ENCODE data around the gene PTPRT.

The PTPRT gene

DNA sequence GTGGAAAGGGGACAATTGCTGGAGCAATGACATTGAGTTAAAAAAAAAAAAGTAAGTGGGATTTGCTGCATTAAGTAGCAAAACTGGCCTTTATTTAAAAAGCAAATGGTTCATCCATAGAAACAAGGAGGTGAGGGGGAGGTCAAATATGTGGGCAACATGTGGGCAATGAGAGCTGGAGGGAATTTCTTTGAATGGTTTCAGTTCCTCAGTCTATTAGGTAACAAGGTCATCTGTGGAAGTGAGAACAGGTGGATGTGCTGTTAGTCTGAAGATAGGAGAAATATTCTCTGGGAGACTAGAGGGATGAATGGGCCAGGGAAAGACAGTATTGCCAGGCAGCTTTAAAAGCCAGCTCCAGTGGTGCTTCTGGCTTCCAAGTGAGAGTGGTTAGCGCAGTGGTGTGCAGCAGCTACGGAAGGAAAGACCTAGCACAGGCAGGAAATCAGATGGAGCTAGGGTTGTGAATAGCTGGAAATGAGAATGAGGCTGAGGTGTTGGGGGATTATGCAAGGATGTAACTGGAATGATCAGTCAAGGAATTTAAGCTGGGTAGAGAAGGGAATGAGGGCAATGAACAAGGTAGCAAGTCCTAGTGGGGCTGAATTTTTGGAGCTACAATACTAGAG lies 727.6 kb downstream of the PTPRT start:
- DNase-seq (ENCODE audit: low read depth) = no peak

DNA sequence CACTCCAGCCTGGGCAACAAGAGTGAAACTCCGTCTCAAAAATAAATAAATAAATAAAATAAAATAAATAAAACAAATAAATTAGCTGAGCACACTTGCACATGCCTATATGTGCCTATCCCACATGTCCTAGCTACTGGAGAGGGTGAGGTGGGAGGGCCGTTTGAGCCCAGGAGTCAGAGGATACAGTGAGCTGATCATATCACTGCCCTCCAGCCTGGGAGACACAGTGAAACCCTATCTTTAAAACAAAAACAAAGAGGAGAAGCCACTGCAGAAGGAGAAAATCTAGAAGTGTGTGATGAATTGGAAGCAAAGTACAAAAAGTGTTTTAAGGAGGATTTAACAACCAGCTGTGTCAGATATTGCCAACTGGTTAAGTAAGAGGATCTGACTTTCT lies 728.4 kb downstream of the PTPRT start:
- DNase-seq (ENCODE audit: low read depth) = no peak

DNA sequence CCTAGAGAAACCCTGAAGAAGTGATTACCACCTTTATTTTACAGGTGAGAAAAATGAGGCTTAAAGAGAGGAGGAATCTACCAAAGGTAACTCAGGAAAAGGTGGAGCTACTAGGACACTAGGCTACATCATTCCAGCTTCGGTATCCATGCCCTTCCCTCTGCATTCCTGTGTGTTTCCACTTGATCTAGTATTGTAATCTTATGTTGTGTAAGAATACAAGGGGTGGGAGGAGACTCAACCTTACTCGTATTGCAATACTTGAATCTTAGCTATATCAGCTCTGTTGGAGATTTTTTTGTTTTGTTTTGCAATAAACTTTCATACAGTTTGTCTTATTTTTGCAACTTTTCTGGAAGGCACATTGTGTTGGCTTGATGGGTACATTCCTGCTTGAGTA lies 742.4 kb downstream of the PTPRT start:
- no peak for DNase-seq (ENCODE audit: low read depth)

DNA sequence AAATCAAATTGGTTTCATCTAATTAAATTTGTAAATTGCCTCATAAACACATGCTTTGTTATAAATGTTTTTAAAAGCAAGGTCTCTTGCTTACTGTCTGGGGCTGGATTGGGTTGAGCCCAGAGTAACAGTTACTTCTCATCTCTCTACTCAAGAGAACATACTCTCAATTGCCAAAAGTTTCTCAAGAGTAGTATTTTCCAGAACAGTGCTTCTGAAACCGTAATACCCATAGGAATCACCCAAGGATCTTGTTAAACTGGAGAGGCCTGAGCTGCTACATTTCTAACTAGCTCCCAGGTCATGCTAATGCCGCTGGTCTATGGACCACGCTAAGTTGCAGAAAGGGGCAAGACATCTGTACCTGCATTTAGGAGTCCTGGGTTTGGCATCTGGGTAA lies 744.9 kb downstream of the PTPRT start:
- DNase-seq (ENCODE audit: low read depth) = no peak

DNA sequence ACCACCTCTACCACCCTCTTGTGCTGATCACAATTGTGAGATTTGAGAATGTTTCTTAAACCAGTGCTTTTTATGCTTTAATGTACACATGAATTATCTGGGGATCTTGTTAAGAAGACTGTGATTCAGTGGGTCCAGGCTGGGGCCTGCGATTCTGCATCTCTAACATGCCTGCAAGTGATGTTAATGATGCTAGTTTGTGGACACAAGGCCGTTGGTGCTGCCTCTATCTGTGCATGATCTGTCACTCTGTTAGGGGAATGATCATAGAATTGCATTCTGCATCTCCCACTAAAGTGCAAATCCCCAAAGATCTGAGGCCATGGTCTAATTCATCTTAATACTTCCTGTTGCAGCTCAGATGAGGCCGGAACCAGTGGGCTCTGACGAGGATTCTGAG lies 746.5 kb downstream of the PTPRT start:
- DNase-seq (ENCODE audit: low read depth) = no peak

DNA sequence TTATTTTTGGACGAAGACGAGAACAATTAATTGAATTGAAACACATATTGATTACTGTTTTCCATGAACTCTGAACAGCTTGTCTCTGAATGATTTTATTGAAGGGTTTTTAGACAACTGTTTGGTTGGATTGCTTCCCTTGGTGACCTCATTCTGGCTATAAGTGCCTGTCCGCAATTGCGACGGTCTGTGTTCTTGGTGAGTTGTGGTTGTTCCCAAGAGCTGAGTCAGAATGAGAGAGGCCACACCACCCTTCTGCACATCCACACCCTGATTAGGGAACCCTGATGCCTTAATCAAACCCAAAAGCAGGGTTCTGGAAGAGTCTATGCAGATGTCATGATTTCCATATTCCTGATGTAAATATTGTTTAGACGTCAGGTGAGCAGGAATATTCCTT lies 747.0 kb downstream of the PTPRT start:
- no peak for DNase-seq (ENCODE audit: low read depth)

DNA sequence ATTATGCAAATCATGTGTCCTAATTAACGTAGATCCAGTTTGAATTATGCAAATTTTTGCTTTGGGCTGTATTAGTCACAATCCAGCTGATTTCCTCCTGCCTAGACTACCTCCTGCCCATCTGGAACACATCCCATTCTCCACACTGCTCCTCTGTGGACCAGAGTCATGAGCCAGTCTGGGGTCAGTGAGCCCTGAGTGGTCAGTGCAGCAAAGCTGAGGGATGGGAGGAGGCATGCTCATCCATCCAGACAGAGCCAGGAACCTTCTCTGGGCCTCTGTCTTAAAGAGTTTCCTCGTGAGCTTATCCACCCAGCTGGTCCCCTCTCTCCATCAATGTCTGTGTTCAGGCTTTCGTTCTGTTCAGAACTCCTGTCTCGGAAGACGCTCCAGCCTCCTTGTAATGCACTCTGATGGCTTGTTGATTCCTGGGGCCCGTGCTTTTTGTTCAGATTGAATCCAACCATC lies 747.8 kb downstream of the PTPRT start:
- DNase-seq (ENCODE audit: low read depth) = no peak

DNA sequence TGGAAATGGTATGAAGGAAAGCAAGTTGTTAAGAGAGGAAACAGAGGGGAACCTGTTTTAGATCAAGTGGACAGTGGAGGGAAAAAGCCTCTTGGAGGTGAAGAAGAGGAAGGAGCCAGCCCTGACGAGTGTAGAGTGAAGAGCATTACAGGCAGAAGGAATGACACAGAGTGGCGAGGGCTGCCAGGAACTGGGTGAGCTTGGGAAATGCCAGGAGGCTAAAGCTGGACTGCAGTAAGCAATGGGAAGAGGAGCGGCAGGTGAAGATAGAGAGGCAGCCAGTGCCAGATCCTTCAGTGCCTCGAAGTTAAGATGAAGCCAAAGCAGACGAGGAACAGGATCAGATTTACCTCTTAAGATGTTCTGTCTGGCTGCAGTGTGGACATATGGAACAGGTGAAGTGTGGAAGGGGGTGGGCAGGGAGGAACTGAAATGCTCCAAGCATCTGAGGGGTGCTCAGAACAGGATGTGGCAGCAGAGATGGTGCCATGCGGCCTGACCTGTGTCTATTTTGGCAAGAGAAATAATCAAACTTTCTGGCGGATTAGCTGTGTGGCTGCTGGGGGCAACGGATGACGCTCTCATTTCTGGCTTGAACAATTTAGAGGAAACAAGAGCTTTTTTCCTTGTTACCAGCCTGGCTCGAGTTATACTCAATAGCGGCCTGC lies 748.4 kb downstream of the PTPRT start:
- DNase-seq (ENCODE audit: low read depth) = no peak

DNA sequence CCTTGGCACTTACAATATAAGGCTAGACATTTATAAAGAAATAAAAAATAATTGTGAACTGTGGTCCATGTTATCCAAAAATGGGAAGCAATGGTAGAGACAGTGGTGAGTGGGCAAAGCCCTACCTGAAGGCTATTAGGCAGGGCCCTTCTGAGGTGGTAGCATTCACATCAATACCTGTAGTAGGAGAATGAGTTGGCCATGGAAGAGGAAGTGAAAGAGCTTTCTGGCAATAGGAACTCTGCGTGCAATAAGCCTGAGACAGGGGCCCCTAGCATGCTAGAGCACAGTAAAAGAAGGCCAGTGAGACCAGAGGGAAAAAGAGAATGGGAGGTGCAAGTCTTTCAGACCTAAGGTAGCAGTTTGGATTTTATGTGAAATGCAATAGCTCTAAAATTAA lies 754.5 kb downstream of the PTPRT start:
- DNase-seq (ENCODE audit: low read depth) = no peak

DNA sequence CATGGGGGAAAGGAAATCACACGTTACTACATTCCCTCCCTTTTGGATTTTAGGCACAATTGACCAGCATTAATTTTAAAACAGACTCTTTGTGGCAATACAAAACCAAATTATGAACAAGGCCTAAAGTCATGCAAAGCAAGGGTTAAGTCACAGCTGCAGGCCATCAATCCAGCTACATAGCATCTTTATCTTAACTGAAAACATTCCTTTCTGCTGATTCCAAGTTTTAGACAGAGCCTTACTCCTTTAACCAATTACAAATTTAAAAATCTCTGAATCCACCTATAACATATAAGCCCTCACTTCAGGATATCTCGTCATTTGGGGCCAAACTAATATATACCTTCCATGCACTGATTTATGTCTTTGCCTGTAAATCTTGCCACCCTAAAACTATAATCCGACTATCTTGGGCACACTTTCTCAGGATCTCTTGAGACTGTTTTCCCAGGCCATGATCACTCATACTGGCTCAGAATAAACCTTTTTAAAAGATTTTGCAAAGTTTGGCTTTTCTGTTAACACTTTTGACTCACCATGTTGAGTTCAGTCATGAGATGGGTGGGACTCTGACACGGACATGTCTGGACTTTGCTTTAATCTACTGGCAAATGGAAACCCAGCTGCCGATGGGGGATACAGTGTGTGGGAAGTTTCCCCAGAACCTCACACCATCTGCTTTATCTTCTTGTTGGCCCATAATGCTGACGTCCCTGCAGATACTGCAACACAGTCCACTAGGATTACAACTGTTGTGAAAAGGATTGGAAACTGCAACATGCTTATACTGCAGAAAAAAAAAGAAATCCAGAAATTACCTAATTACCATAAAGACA lies 757.0 kb downstream of the PTPRT start:
- DNase-seq (ENCODE audit: low read depth) = no peak

DNA sequence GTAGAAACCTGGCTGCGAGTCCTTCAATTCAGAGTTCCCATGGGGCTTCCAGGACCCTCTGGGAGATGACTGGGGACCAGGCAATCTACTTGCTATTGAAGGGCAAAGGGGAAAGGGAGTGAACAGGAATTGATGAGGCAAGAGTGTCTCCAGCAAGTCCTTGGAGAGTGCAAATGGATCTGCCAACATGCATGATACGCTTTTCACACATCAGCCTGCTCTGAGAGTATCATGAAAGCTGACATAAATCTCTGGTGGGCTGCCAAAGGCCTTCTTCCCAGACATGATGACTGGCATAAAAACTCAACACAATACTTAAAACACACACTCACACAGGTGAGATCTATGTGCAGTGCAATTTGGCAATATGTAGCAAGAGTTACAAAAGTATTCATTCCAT lies 759.1 kb downstream of the PTPRT start:
- DNase-seq (ENCODE audit: low read depth) = no peak

DNA sequence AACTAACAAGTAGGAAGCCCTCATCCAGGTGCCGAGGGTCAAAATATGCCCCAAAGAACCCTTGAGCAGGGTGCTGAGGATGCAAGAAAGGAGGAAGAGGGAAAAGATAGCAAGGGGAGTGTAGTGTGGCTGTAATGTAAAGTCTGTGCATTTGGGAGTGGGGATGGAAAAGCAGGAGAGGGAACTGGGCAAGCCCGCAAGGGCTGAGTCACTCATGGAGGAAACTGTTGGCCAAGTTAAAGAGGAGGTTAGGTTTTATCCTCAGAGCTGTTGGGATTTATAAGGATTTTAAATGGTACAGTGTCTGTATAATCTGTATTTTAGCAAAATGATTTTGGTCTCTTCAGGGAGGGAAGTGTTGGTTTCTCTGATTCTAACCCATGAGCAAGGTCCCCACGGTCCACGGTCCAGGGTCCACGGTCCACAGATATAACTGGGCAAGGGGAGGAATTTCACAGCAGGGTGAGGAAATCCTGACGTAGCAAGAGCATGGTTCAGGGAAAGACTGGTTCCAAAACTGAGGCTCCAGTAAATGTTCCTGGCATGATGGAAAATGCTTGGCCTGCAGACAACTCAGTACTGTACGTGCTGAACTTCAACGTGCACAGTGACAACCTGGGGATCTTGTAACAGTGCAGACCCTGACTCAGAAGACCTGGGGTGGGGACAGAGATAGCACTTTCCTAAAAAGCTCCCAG lies 759.8 kb downstream of the PTPRT start:
- DNase-seq (ENCODE audit: low read depth) = no peak

DNA sequence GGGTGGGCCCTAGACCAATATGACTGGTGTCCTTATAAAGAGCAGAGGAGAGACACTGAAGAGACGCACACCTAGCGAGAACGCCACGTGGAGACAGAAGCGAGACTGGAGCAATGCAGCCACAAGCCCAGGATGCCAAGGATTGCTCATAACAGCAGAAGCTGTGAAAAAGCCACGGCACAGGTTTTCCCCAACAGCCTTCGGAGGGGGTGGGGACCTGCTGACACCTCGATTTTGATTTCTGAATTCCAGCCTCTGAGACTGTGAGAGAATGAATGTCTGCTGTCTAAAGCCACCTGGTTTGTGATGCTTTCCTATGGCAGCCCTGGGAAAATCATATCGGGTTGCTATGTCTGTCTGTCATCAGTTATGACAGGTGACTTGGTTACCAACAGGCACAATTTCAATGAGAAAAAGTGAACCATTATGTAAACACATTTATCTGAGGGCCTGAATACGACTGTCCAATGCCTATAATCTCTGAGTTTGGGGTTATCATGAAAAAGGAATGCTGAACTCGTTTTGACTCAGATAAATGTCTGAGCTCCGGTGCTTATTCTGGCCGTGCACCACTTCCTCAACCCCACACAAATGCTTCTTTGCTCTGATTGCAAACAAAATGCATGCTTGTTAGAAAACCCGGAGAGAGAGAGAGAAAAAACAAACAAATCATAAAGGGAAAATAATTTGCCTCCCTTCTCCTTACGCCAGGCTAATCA lies 769.7 kb downstream of the PTPRT start:
- no peak for DNase-seq (ENCODE audit: low read depth)

DNA sequence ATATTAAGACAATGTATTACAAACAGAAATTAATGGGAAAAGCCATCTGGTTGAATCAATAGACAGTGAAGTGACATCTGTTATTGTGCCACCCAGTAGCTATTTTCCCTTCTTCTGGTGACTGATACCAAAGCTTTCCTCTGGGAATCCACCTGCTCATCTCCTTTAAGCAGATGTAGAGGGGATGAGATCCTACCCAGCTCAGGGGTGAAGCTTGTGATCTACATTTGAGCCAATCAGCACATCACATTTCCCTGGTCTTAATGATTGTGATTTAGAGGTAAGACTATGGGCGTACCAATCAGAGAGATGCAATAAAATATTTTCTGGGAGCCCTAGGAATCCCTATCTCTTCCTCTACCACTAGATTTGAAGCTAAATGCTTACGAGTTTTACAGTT lies 782.9 kb downstream of the PTPRT start:
- DNase-seq (ENCODE audit: low read depth) = no peak

DNA sequence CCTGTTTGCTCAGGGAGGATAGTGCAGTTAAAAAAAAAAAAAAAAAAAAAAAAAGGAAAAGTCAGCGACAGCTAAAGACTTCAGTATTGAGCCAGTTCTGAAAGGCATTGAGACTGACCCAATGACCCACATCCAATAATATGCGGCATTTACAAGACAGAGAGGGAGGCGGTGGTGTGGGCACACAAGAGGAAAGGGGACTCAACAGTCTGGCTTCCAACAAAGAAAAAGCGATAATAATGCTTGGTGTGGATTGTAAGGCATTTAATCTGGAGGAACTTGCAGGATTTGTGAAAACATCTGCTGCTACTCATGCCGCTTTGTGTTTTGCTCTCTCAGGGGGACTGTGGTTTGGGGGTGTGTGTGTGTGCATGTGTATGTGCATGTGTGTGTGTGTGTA lies 787.3 kb downstream of the PTPRT start:
- DNase-seq (ENCODE audit: low read depth) = no peak

DNA sequence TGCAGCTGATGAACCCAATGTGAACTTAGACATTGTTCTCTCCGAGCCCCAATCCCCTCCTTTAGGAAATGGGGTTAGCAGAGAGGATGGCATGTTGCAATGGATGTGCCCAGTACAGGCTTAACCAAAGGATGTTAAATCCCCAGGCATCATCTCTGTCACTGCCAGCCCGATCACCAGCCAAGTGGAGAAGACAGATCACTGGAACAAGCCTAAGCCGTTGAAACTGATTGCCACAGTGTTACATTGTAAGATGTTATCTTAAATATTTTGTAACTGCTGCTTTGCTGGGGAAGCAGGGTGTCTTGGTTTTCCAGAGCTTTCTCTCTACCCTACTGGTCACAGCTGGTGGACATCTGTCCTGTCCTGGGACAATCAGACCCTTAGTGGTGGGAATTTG lies 788.1 kb downstream of the PTPRT start:
- no peak for DNase-seq (ENCODE audit: low read depth)

DNA sequence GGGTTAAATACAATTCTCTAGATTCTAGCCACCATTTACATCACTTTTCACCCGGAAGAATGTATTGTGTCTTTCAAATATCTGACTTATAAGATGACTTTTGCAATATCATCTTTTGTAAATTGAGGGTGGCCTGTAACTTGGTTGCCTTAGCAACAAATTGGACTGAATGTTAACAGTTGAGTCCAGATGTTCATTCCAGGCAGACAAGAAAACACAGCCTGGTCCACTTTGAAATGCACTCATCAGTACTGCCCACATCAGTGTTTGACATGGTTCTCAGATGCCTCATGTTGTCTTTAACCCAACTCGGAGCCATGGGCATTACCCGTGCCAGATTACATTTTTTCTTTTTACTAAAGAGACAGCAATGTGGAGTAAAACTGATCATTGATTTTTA lies 789.9 kb downstream of the PTPRT start:
- no peak for DNase-seq (ENCODE audit: low read depth)

DNA sequence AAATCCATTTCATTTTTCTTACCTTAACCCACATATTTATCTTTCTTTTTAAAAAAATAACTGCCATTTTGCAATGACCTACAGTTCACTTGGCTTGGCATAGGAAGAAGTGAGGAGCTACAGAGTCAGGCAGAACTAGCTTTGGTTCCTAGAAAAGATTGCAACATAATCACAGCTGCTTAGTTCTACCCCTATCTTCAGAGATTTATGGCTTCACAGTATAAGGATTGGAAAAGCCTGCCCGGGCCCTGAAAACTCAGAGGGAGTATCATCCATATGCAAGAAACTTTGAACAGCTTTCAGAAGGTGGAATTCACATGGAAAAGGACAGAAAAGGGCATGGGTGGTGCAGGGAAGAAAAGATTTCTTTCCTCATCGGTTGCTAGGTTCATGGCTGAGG lies 797.3 kb downstream of the PTPRT start:
- DNase-seq (ENCODE audit: low read depth) = no peak

DNA sequence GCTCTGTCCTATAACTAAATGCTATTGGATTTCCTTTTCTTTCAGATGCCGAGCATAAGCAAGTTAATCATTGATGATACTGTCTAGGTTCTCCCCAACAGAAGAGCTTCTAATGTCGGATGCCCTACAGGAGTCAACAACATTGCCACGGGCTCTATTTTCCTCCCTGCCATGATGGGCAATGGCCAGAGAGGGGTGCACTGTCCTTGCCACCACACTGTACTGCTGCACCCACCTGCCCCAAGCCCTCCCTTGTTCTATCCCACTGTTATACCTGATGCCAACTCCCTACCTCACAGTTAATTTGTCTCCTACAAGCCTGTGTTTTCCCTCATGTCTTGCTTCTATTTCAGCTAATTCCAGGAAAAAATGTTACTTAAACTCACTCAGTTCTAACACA lies 797.9 kb downstream of the PTPRT start:
- no peak for DNase-seq (ENCODE audit: low read depth)

DNA sequence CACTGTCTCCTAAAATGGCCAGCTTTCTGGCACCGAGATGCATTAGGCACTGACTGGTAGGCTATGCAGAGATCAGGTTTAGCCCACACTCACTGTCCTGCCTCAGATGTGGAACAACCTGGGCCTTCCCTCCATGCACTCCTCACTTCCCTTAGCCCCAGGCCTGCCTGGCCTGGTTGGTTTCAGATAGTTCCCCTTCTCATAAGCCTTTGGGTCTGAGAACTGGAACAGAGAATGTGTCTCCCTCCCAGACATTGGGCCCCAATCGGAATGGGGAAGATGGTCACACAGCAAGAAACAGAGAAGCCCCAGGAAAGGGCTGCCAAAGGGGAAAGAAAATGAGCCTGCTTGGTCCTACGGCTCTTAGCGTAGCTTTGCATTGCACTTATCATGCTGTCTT lies 809.4 kb downstream of the PTPRT start:
- no peak for DNase-seq (ENCODE audit: low read depth)

DNA sequence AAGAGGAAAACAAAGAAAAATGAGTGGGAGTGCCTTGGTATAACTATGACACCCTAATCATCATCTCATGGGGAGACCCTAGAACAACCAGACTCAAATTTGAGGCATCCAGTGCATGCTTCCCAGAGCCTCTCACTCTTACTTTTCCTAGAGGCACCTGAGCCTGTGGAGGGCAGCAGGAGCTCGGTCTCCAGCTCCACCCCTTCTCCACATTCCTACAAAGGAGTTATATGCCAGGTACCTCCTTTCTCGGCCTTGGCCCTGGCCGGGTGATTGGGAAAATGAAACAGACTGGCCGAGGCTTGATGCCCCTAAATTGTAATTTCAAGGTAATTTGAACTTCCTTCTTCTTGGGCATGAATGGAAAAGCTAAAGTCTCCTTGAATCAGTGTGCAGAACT lies 810.3 kb downstream of the PTPRT start:
- no peak for DNase-seq (ENCODE audit: low read depth)

DNA sequence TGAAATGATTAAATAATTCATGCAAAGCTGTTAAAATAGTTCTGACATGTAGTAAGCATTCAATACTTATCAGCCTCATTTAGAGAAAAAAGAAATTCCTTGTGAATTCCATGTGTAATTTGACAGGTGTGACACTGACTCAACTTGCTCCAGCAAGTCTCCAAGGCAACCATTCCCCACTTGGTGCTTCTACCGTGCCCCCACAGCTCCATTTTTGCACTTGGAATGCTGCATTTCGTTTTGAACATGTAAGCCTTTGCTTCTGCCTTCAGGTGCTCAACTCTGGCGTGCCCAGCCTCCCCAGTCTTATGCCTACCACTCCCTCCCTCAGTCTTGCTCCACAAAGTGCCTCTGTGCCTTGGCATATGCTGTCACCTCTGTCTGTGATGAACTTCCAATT lies 810.9 kb downstream of the PTPRT start:
- no peak for DNase-seq (ENCODE audit: low read depth)

All from GM04504 (cell line).